Measurements from ENCODE around the gene PTGDS.
A peak's percentile ranks its signal among the peaks of the same experiment; 100 is the strongest.
"Not testable (repeated sequence)": the region's sequence is repeated elsewhere in the genome, so short reads cannot be mapped to it uniquely, and the experiment has no call there.

Gene PTGDS

DNA sequence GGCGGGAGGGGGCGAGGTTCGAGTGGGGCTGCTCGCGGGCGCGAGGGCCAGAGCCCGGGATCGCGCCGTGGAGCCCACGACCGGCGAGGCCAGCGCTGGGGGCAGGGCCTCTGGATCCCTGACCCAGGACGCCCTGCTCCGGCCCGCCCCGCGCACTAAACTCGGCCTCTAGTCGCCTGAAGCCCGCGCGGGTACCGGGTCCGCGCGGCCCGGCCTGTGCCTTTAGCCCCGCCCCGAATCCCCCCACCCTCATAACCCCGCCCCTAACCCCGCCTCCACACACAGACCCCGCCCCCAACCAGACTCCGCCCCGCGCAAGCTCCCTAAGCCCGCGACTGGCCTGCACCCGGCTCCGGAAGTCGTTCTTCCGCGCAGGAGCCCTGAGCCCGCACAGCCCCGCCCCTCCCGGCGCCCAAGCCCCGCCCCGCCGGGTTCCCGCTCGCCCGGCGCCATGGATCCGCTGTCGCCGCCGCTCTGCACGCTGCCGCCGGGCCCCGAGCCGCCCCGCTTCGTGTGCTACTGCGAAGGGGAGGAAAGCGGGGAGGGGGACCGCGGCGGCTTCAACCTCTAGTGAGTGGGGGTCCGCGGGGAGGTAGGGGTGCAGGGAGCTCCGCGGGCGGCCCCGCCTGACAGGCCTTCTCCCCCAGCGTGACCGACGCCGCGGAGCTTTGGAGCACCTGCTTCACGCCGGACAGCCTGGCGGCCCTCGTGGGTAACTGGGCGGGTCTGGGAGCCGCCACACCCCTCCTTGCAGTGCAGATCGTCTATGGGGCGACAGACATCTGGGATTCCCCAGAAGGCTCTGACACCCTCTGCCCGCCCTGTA, 14.9 kb downstream of the PTGDS start, which contains the start of gene PAXX:
Gene PAXX (plus strand): TSS at position 430 of the 826 bp plus-strand sequence. CDS start 22 bp downstream, at position 452.
- peak; percentile 91 for DNase-seq (ENCODE audit: low read depth)

DNA sequence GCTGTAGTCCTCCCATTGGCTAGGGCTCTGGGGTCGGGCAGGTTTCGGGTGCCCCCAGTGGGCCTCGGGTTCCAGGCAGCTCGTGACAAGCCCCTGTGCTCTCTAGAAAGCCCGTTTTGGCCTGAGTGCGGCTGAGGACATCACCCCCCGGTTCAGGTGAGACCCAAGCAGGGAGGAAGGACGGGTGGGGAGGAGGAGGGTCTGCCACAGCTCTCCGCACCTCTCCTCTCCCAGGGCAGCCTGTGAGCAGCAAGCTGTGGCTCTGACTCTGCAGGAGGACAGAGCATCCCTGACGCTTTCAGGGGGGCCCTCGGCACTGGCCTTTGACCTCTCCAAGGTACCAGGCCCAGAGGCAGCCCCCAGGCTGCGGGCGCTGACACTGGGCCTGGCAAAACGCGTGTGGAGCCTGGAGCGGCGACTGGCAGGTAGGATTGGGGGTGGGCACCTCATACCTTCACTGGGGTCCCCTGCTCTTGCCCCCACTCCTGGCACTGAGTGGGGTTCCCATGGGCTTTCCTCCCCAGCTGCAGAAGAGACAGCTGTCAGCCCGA, 15.6 kb downstream of the PTGDS start:
- no peak for DNase-seq (ENCODE audit: low read depth)

- DNase-seq (ENCODE audit: low read depth), result no peak
These were observed 17.0 kb downstream of the PTGDS start for GRCh38 chr9:136994180-136994887.

DNA sequence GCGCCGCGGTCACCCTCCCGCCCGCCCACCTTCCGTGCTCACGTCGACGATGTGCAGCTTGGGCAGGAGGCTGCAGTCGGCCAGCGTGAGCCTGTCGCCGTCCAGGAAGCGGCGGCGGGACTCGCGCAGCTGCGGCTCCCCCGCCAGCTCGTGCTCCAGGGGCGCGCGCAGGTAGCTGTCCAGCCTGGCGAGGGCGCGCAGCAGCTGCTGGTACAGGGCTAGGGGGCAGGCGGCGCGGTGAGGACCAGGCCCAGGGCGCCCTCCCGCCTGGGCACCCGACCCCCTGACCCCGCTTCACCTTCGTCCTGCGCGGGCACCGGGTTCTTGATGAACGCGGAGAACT, 17.6 kb downstream of the PTGDS start:
- DNase-seq (ENCODE audit: low read depth), result no peak

DNA sequence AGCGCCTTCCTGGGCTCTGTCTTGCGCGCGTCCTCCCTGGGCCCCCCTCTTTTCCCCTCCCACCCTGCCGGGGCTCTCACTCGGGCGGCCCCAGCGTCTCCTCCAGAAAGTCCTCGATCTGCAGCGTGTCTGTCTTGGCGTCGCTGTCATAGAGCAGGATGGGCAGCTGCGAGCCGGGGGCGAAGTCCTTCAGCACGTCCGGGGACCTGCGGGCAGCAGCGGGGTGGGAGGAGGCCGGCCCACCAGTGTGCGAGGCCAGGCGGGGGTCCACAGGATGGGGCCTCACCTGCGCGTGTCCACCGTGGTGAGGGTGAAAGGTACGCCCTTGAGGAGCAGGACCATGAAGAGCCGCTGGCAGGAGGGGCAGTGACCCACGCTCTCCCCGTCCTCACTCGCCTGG, 18.1 kb downstream of the PTGDS start:
- DNase-seq (ENCODE audit: low read depth), result no peak

DNA sequence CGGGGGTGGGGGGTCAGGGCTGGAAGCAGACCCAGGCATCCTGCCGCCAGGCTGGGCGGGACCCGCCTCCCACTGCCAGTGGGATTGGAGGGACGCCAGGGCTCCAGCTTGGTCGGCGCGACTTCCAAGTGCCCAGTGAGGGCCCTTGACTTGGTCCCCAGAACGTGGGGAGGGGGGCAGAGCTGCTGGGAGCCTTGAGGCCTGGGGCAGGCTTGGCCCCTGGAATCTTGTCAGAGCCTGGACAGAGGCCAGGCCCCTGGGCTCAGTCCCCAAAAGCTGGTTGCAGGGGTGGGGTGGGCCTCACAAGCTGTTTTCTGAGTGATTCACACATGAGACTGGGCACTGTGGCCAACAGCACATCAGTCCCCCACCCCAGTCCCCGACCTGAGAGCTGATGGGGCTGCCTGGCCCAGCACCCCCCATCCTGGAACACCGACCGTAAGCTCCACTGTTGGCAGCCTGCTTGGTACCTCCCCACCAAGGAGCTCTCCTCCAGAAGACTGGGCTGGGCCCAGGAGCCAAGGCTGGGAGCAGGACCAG, 18.5 kb downstream of the PTGDS start:
- DNase-seq (ENCODE audit: low read depth), result no peak

- DNase-seq (ENCODE audit: low read depth), result peak; percentile 24
These were observed 19.3 kb downstream of the PTGDS start, which contains the start of gene CLIC3 for GRCh38 chr9:136996361-136997292. CLIC3 (minus strand) TSS chr9:136996568; CDS start chr9:136996543, 25 bp downstream.

DNA sequence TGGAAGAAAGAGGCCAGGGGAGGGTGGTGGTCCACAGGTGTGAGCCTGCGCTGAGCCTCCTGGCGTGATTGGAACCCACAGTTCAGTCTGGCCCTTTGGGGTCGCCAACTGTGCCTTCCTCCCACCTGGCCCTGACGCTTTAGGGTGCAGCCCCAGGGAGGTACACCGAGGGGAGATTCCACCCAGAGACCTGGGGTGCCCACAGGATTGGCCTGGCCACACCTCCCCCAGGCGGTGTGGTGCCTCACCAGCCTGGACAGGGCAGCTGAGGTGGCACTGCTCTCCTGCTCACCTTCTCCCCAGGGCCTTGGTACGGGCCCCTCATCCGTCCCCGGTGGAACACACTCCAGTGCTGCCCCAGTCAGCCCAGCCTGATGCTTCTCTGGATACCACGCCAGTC, 20.1 kb downstream of the PTGDS start:
- DNase-seq (ENCODE audit: low read depth), result no peak

DNA sequence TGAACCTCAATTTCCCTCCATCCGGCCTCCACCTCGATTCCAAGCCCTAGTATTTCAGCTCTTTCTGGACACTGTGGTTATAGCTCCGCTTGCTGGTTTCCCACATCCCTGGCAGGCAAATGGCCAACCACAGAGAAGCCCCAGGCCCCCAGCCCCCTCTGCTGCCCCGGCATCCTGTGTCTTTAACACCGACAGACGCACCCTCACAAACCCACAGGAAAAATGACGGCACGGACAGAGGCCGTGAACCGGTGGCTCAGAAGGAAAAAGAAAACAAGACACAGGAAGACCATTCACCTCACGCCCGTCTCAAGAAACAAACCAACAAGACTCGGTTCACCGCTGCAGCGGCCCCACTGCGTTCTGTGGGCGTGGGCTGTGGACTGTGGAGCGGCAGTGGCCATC, 20.5 kb downstream of the PTGDS start:
- no peak for DNase-seq (ENCODE audit: low read depth)

GRCh38 chr9:137000177-137000930, 23.1 kb downstream of the PTGDS start:
- no peak for DNase-seq (ENCODE audit: low read depth)

DNA sequence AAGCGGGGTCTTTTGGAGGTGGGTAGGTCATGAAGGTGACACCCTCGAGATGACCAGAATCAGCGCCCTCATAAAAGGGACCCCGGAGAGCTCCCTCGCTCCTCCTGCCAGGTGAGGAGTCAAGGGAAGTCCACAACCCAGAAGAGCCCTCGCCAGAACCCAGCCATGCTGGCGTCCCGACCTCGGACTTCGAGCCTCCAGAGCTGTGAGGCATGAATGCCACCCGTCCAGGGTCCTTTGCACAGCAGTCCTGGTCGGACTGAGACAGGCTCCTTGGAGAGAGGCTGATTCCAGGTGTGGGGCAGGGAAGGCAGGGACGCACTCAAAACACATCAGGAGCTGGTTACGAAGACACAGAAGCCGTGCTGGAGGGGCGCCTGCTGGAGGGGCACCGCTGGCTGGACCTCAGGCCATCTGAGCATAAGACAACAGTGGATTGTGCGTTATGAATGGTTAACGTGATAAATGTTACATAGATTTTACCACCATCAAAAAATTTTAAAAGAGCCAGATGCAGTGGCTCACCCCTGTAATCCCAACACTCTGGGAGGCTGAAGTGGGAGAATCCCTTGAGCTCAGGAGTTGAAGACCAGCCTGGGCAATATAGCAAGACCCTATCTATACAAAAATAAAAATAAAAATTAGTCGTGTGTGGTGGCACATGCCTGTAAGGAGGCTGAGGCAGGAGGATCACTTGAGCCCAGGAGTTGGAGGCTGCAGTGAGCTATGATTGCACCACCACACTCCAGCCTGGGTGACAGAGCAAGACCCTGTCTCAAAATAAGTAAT, 24.7 kb downstream of the PTGDS start:
- DNase-seq (ENCODE audit: low read depth), result no peak

DNA sequence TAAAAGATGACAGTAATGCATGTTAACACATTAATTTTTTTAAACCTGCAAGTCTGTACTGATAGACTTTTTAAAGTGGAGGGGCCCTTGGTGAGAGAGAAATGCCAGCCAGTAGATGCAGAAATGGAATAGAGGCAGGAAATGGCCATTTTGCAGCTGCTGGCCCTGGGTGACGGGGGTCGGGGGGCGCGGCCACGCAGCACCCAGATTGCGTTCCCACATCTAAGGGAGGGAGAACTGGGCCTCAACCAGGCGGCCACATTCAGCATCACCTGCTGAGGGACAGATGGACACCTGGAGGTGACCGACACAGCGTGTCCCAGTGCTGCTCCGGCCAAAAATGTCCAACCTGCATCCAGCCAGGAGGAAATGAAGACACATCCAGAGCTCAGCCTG, 25.3 kb downstream of the PTGDS start:
- no peak for DNase-seq (ENCODE audit: low read depth)

DNA sequence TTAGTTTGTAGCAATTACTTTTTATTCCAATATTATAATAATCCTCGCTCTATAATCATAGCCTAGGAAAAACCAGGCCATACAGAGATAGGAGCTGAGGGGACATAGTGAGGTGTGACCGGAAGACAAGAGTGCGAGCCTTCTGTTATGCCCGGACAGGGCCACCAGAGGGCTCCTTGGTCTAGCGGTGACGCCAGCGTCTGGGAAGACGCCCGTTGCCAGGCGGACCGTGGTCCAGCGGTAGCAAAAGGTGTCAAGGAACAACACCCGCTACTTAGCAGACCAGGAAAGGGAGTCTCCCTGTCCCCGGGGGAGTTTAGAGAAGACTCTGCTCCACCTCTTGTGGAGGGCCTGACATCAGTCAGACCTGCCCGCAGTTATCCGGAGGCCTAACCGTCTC, 27.0 kb downstream of the PTGDS start:
- DNase-seq (ENCODE audit: low read depth), result not testable (repeated sequence)

GRCh38 chr9:137006116-137007003, 29.1 kb downstream of the PTGDS start:
- no peak for DNase-seq (ENCODE audit: low read depth)

GRCh38 chr9:137007108-137007815, 30.0 kb downstream of the PTGDS start:
- no peak for DNase-seq (ENCODE audit: low read depth)

- DNase-seq (ENCODE audit: low read depth), result no peak
These were observed 30.5 kb downstream of the PTGDS start for GRCh38 chr9:137007816-137008270.

DNA sequence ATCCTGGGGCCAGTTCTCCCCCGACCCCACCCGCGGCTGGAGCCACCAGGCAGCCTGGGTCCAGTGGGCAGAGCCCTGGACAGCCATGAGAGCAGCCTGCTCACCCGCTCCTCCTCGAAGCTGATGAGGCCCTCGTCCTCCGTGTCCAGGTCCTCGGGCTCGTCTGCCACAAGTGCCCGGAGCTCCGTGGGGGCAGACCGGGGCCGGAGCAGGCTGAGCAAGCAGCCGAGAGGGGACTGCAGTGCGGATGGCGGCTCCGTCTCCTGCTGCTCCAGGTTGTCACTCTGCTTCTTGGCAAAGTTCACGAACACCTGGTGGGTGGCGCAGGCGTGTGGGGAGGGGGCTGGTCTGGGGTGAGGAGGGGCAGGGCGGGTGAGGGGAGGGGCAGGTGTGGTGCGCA, 31.0 kb downstream of the PTGDS start:
- DNase-seq (ENCODE audit: low read depth), result no peak

GRCh38 chr9:137009217-137009616, 31.9 kb downstream of the PTGDS start:
- DNase-seq (ENCODE audit: low read depth), result no peak

All from stimulated activated CD8-positive, alpha-beta memory T cell treated with anti-CD3 and anti-CD28 coated beads, Interleukin-15, amount 100 ng/mL, for 24 hours (primary cell).